HCT116 (cell line): ENCODE measurements around the gene RSPH6A. TPM values are rescaled to one million over a fixed set of nuclear protein-coding genes. Genes with fewer than 3 reads are reported as not detected.

Experiments used
- ATAC-seq: fragments of 200-7000 bp; cut with Tn5 transposase; 2 replicates; pipeline ENCODE4 v1.9.1; 2020; ENCODE audit warnings: mild to moderate bottlenecking, moderate library complexity
- BruUV-seq: library from RNA; stranded (reverse); fragments of 400-500 nt; replicated peaks from 2 replicates; lab custom pipeline; 2021; lab: Mats Ljungman, UMichigan
- CTCF ChIA-PET: fragments of 300-600 bp; sonication (Branson Sonifier 250); formaldehyde crosslinking; loops from one replicate; lab custom pipeline; 2021; ENCODE audit warnings: antibody characterized with exemption; lab: Charles Lee
- POLR2A ChIA-PET: fragments of 300-600, 350-600 bp; sonication (Branson Sonifier 250); formaldehyde crosslinking; loops from one replicate; lab custom pipeline; 2021; ENCODE audit warnings: antibody characterized with exemption; lab: Charles Lee
- RAD21 ChIA-PET, 2 experiments: fragments of 300-600 bp; sonication (Branson Sonifier 250); formaldehyde crosslinking; loops; one replicate each; lab custom pipeline; 2023; ENCODE audit warnings: low total read pairs in 2 of 2; ENCODE audit not compliant: uncharacterized antibody in 2 of 2, unreplicated experiment in 2 of 2, low non-redundant PET in 1 of 2; lab: Charles Lee
- DNase-seq: peaks from one replicate; pipeline ENCODE4 v3.0.0-alpha.2; 2010; ENCODE audit warnings: low read depth, low spot score
- H2AFZ ChIP-seq: fragments of 200-600 bp; shearing (Covaris generic), sonication (generic); 2 replicates; pipeline ENCODE4 v1.6.1; 2017; ENCODE audit warnings: low read depth, mixed run types, mixed read lengths, antibody characterized with exemption, low read length; ENCODE audit not compliant: poor library complexity, severe bottlenecking
- H3K27ac ChIP-seq: 2 replicates; pipeline ENCODE4 v1.5.1; 2012; ENCODE audit warnings: low read depth, low read length
- H3K27me3 ChIP-seq: fragments of 200-600 bp; sonication (generic); 2 replicates; pipeline ENCODE4 v1.6.1; 2016; ENCODE audit warnings: mixed run types, low read length, mixed read lengths; ENCODE audit not compliant: insufficient read depth
- H3K36me3 ChIP-seq, 2 experiments: fragments of 200-500 bp in 1 of 2; fragments of 200-600 bp in 1 of 2; sonication (Bioruptor generic) in 1 of 2; sonication (generic) in 1 of 2; 2 replicates each; pipeline versions ENCODE4 v1.5.1 to v1.6.1; 2014 to 2016; ENCODE audit warnings: low read length in 2 of 2, inconsistent platforms in 1 of 2, mixed read lengths in 1 of 2, mixed run types in 1 of 2; ENCODE audit not compliant: insufficient read depth in 2 of 2, control insufficient read depth in 1 of 2
- H3K4me1 ChIP-seq, 2 experiments: fragments of 200-600 bp in 1 of 2; sonication (generic) in 1 of 2; 2 replicates each; pipeline versions ENCODE4 v1.5.1 to v1.6.1; 2012 to 2017; ENCODE audit warnings: low read length in 2 of 2, inconsistent platforms in 1 of 2, mild to moderate bottlenecking in 1 of 2, mixed read lengths in 1 of 2, mixed run types in 1 of 2, moderate library complexity in 1 of 2; ENCODE audit not compliant: insufficient read depth in 2 of 2, control insufficient read depth in 1 of 2
- H3K4me2 ChIP-seq: fragments of 200-600 bp; sonication (generic); 2 replicates; pipeline ENCODE4 v1.6.1; 2017; ENCODE audit warnings: mixed run types, low read length, mixed read lengths
- H3K4me3 ChIP-seq, 2 experiments: fragments of 200-600 bp in 1 of 2; sonication (generic) in 1 of 2; replicated peaks in 1 of 2; 2 replicates each; pipeline ENCODE4 v1.5.1; 2011 to 2016; ENCODE audit warnings: low read length in 2 of 2, control low read depth in 1 of 2, low read depth in 1 of 2, mild to moderate bottlenecking in 1 of 2, mixed read lengths in 1 of 2, mixed run types in 1 of 2
- H3K79me2 ChIP-seq: fragments of 200-600 bp; sonication (generic); 2 replicates; pipeline ENCODE4 v1.6.1; 2017; ENCODE audit warnings: mild to moderate bottlenecking, mixed run types, low read length, moderate library complexity, mixed read lengths; ENCODE audit not compliant: insufficient read depth
- H3K9ac ChIP-seq: fragments of 200-600 bp; sonication (generic); 2 replicates; pipeline ENCODE4 v1.6.1; 2016; ENCODE audit warnings: low read length, mixed read lengths
- H3K9me2 ChIP-seq: fragments of 200-600 bp; sonication (generic), shearing (Covaris generic); 2 replicates; pipeline ENCODE4 v1.6.1; 2017; ENCODE audit warnings: mixed run types, mild to moderate bottlenecking, moderate library complexity; ENCODE audit not compliant: insufficient read depth
- H3K9me3 ChIP-seq, 2 experiments: fragments of 200-500 bp in 1 of 2; fragments of 200-600 bp in 1 of 2; sonication (Bioruptor generic) in 1 of 2; sonication (generic) in 1 of 2; 2 replicates each; pipeline ENCODE4 v1.6.1; 2014 to 2017; ENCODE audit warnings: low read length in 2 of 2, mixed read lengths in 2 of 2, inconsistent platforms in 1 of 2, low read depth in 1 of 2, mild to moderate bottlenecking in 1 of 2, mixed run types in 1 of 2, moderate library complexity in 1 of 2; ENCODE audit not compliant: control insufficient read depth in 1 of 2, insufficient read depth in 1 of 2
- H4K20me1 ChIP-seq: fragments of 200-600 bp; sonication (generic), shearing (Covaris generic); 2 replicates; pipeline ENCODE4 v1.6.1; 2017; ENCODE audit warnings: mixed run types, mild to moderate bottlenecking, moderate library complexity; ENCODE audit not compliant: insufficient read depth
- CBX3 ChIP-seq: IDR thresholded peaks from 2 replicates; pipeline ENCODE4 v1.6.1; 2012; ENCODE audit warnings: low read depth
- CEBPB ChIP-seq: IDR thresholded peaks from 2 replicates; pipeline ENCODE4 v1.6.1; 2012; ENCODE audit warnings: low read depth
- EGR1 ChIP-seq: IDR thresholded peaks from 2 replicates; pipeline ENCODE4 v1.6.1; 2012; ENCODE audit warnings: low read depth
- ELF1 ChIP-seq: IDR thresholded peaks from 2 replicates; pipeline ENCODE4 v1.6.1; 2012; ENCODE audit warnings: low read depth, borderline replicate concordance
- EZH2 ChIP-seq: fragments of 200-600 bp; sonication (generic); IDR thresholded peaks from 2 replicates; pipeline ENCODE4 v1.6.1; 2017; ENCODE audit warnings: antibody characterized with exemption, mixed run types
- POLR2AphosphoS5 ChIP-seq: IDR thresholded peaks from 2 replicates; pipeline ENCODE4 v1.6.1; 2011; ENCODE audit warnings: mild to moderate bottlenecking, low read depth, low read length, moderate library complexity
- REST ChIP-seq: IDR thresholded peaks from 2 replicates; pipeline ENCODE4 v1.6.1; 2012; ENCODE audit warnings: low read depth
- SP1 ChIP-seq: IDR thresholded peaks from 2 replicates; pipeline ENCODE4 v1.6.1; 2012; ENCODE audit warnings: low read depth
- intact Hi-C: fragments of 100-400 bp; cut with micrococcal nuclease; formaldehyde crosslinking; loops from 2 replicates; pipeline ENCODE4 v1.10.0; 2022
- total RNA-seq: library from RNA; stranded (reverse); gene quantifications from one replicate; pipeline ENCODE4 v1.2.1, GENCODE V29; 2021; ENCODE audit not compliant: unreplicated experiment
- TF ChIP-seq, protein P1 (sequence below), 3 experiments: fragments of 200-600 bp in 1 of 3; sonication (generic) in 1 of 3; IDR thresholded peaks in 2 of 3; conservative IDR thresholded peaks in 1 of 3; 2 replicates each; pipeline ENCODE4 v1.5.1; 2012 to 2017; ENCODE audit warnings: low read depth in 2 of 3, low read length in 2 of 3, antibody characterized with exemption in 1 of 3, borderline replicate concordance in 1 of 3, control low read depth in 1 of 3, mild to moderate bottlenecking in 1 of 3, mixed read lengths in 1 of 3, mixed run types in 1 of 3, moderate library complexity in 1 of 3; ENCODE audit not compliant: insufficient read depth in 1 of 3

RSPH6A gene
- total RNA-seq, 1 experiment from 2014 or later: 0.57 TPM

GRCh38 chr19:45757695-45758094 lies 57.4 kb downstream of the RSPH6A start (continued):
- TF ChIP-seq REST (no peak), EGR1 (no peak)
- TF ChIP-seq, protein P1, sequence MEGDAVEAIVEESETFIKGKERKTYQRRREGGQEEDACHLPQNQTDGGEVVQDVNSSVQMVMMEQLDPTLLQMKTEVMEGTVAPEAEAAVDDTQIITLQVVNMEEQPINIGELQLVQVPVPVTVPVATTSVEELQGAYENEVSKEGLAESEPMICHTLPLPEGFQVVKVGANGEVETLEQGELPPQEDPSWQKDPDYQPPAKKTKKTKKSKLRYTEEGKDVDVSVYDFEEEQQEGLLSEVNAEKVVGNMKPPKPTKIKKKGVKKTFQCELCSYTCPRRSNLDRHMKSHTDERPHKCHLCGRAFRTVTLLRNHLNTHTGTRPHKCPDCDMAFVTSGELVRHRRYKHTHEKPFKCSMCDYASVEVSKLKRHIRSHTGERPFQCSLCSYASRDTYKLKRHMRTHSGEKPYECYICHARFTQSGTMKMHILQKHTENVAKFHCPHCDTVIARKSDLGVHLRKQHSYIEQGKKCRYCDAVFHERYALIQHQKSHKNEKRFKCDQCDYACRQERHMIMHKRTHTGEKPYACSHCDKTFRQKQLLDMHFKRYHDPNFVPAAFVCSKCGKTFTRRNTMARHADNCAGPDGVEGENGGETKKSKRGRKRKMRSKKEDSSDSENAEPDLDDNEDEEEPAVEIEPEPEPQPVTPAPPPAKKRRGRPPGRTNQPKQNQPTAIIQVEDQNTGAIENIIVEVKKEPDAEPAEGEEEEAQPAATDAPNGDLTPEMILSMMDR (IDR thresholded peaks at IDR 0.05 in 2 of 3, conservative IDR thresholded peaks at IDR 0.05 in 1 of 3; ENCODE audit: borderline replicate concordance in 1 of 3, insufficient read depth in 1 of 3, low read depth in 2 of 3, low read length in 2 of 3): no peak

DNA sequence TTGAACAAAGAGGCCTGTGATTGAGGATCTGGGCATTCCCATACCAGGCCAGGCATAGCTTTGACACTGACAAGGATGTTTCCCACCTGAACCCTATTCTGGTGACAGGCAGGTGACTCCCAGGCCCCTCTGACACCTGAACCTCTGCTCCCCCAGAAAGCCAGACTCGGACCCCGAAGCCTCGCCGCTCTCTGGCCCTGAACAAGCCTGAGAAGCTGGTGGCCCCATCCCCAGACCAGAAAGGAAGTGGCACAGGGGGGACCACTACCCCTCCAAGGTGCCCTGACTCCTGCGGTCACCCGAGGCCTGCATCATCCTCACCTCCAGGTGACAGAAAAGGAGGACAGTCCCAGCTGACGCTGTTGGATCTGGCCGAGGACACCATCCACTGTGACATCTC lies 60.8 kb downstream of the RSPH6A start:
- Histone ChIP-seq H2AFZ (no peak overlapping the region), H3K27ac (no peak overlapping the region)
- no TSS peak for BruUV-seq
- ATAC-seq: no peak
- no peak for TF ChIP-seq POLR2AphosphoS5
- no peak for TF ChIP-seq CEBPB
- no peak for TF ChIP-seq SP1
- no peak for TF ChIP-seq ELF1
- no peak for TF ChIP-seq CBX3
- no peak for TF ChIP-seq EZH2
- TF ChIP-seq, all 23 proteins: peak for 0
- POLR2A ChIA-PET: no interaction called here
- Histone ChIP-seq H3K36me3 (no peaks in the 10 kb centered on the region), H3K27me3 (no peaks in the 10 kb centered on the region), H3K79me2 (no peaks in the 10 kb centered on the region), H3K4me2 (no peak overlapping the region), H3K4me1 (no peaks in the 10 kb centered on the region), H3K9ac (no peak overlapping the region), H3K4me3 (no peak overlapping the region), H4K20me1 (no peaks in the 10 kb centered on the region), H3K9me2 (no peaks in the 10 kb centered on the region), H3K9me3 (no peaks in the 10 kb centered on the region)
- intact Hi-C loops: no loop called here
- CTCF ChIA-PET: interaction anchor here (2.8 kb wide), 1 partner anchor 16 kb away, joined by 15 read pairs; the partner anchor contains the start of gene SIX5
- RAD21 ChIA-PET: no interaction called here
- no peak for DNase-seq
